MCF 10A (cell line): ENCODE results near the gene RALY. TPM values are rescaled to one million over a fixed set of nuclear protein-coding genes. Genes with fewer than 3 reads are reported as not detected.

Experiments
- BruUV-seq: library from RNA; stranded (reverse); fragments of 400-500 nt; replicated peaks from 2 replicates; lab custom pipeline; 2021; lab: Mats Ljungman, UMichigan
- CTCF ChIA-PET: fragments of 300-600 bp; sonication (Branson Sonifier 250); formaldehyde crosslinking; extraction: SDS; loops from one replicate; lab custom pipeline; 2021; ENCODE audit warnings: antibody characterized with exemption, inconsistent platforms; lab: Yijun Ruan, JAX
- POLR2A ChIA-PET: fragments of 300-600, 350-650 bp; sonication (Branson Sonifier 250); formaldehyde crosslinking; extraction: SDS; loops from one replicate; lab custom pipeline; 2020; ENCODE audit warnings: antibody characterized with exemption, inconsistent platforms; lab: Yijun Ruan, JAX
- DNase-seq: peaks from one replicate; pipeline ENCODE4 v3.0.0-alpha.2; 2018; ENCODE audit not compliant: unreplicated experiment
- H3K27ac Mint-ChIP-seq: one replicate; pipeline ENCODE4 v1.8.0; 2022; ENCODE audit warnings: mild to moderate bottlenecking, low read depth, mixed read lengths; ENCODE audit not compliant: unreplicated experiment
- H3K27me3 Mint-ChIP-seq: one replicate; pipeline ENCODE4 v1.8.0; 2022; ENCODE audit warnings: mixed read lengths; ENCODE audit not compliant: insufficient read depth, unreplicated experiment
- H3K36me3 Mint-ChIP-seq: one replicate; pipeline ENCODE4 v1.8.0; 2022; ENCODE audit warnings: mild to moderate bottlenecking, moderate library complexity, mixed read lengths; ENCODE audit not compliant: insufficient read depth, unreplicated experiment
- H3K4me1 Mint-ChIP-seq: one replicate; pipeline ENCODE4 v1.8.0; 2022; ENCODE audit warnings: mixed read lengths; ENCODE audit not compliant: insufficient read depth, unreplicated experiment
- H3K4me3 Mint-ChIP-seq: one replicate; pipeline ENCODE4 v1.8.0; 2022; ENCODE audit warnings: mild to moderate bottlenecking, moderate library complexity, mixed read lengths; ENCODE audit not compliant: unreplicated experiment
- H3K9me3 Mint-ChIP-seq: one replicate; pipeline ENCODE4 v1.8.0; 2022; ENCODE audit warnings: mixed read lengths; ENCODE audit not compliant: unreplicated experiment
- CTCF ChIP-seq: fragments of 200-600 bp; IDR thresholded peaks from one replicate; pipeline ENCODE4 v1.8.0; 2022; ENCODE audit warnings: antibody characterized with exemption, mild to moderate bottlenecking; ENCODE audit not compliant: unreplicated experiment
- intact Hi-C: fragments of 100-400 bp; cut with micrococcal nuclease; formaldehyde crosslinking; loops from 2 replicates; pipeline ENCODE4 v1.14.1; 2022
- total RNA-seq: library from RNA; stranded (reverse); gene quantifications from 2 replicates; pipeline ENCODE4 v1.2.3, GENCODE V29; 2022

The RALY gene
- total RNA-seq, 1 experiment from 2014 or later: 120 TPM

GRCh38 chr20:34072778-34073177 lies 79.1 kb downstream of the RALY start:
- H3K9me3 Mint-ChIP-seq: no peaks in the 10 kb centered on the region
- intact Hi-C loops: no loop called here
- H3K4me1 Mint-ChIP-seq: peaks cover 6% of the 10 kb centered on the region
- POLR2A ChIA-PET: interaction anchor here (1.4 kb wide), 1 partner anchor 10 kb away, joined by 5 read pairs; no protein-coding TSS in a partner anchor
- H3K27ac Mint-ChIP-seq: no peak overlapping the region
- no peak for DNase-seq
- H3K27me3 Mint-ChIP-seq: no peaks in the 10 kb centered on the region
- no peak for TF ChIP-seq CTCF
- no TSS peak for BruUV-seq
- H3K36me3 Mint-ChIP-seq: peaks cover 25% of the 10 kb centered on the region
- CTCF ChIA-PET: no interaction called here
- no peak overlapping the region for H3K4me3 Mint-ChIP-seq

- no peak for DNase-seq
- H3K27me3 Mint-ChIP-seq: no peaks in the 10 kb centered on the region
- H3K9me3 Mint-ChIP-seq: no peaks in the 10 kb centered on the region
- CTCF ChIA-PET: interaction anchor here (0.6 to 1.2 kb wide), 6 partner anchors 9 to 1921 kb away, joined by 3 to 4 read pairs (median 3); no protein-coding TSS in a partner anchor
- H3K27ac Mint-ChIP-seq: no peak overlapping the region
- POLR2A ChIA-PET: interaction anchor here (0.6 to 1.3 kb wide), 3 partner anchors 9 to 404 kb away, joined by 3 to 5 read pairs (median 5); partner anchors contain the start of gene EIF2S2
- H3K4me3 Mint-ChIP-seq: no peak overlapping the region
- no TSS peak for BruUV-seq
- H3K4me1 Mint-ChIP-seq: no peaks in the 10 kb centered on the region
- peaks cover 34% of the 10 kb centered on the region for H3K36me3 Mint-ChIP-seq
- intact Hi-C loops: no loop called here
- TF ChIP-seq CTCF: no peak
Measured at GRCh38 chr20:34074101-34074760, 80.5 kb downstream of the RALY start.

- intact Hi-C loops: no loop called here
- TF ChIP-seq CTCF: peak; percentile 7
- ChIA-PET POLR2A (no interaction called here), CTCF (no interaction called here)
- Mint-ChIP-seq H3K27ac (no peak overlapping the region), H3K9me3 (no peaks in the 10 kb centered on the region), H3K27me3 (no peaks in the 10 kb centered on the region), H3K36me3 (peaks cover 39% of the 10 kb centered on the region), H3K4me1 (no peaks in the 10 kb centered on the region), H3K4me3 (no peak overlapping the region)
- no TSS peak for BruUV-seq
- no peak for DNase-seq
Measured at GRCh38 chr20:34075647-34076046, 81.9 kb downstream of the RALY start.

- Mint-ChIP-seq H3K36me3 (peaks cover 44% of the 10 kb centered on the region), H3K27ac (no peak overlapping the region), H3K4me1 (peaks cover 4% of the 10 kb centered on the region), H3K27me3 (no peaks in the 10 kb centered on the region), H3K4me3 (no peak overlapping the region), H3K9me3 (no peaks in the 10 kb centered on the region)
- no peak for DNase-seq
- POLR2A ChIA-PET: interaction anchor here (0.8 to 1.0 kb wide), 2 partner anchors 12 to 25 kb away, joined by 4 read pairs; no protein-coding TSS in a partner anchor
- no TSS peak for BruUV-seq
- intact Hi-C loops: no loop called here
- CTCF ChIA-PET: interaction anchor here (0.5 to 2.1 kb wide), 4 partner anchors 9 to 1368 kb away, joined by 3 to 13 read pairs (median 6); no protein-coding TSS in a partner anchor
- no peak for TF ChIP-seq CTCF
Measured at GRCh38 chr20:34076952-34077351, 83.2 kb downstream of the RALY start.
